Tibial nerve (tissue), 4 donors: Measurements from ENCODE around the gene KIAA0040.

Experiments
- CTCF ChIP-seq, 5 experiments: fragments of 200-600 bp in 3 of 5; fragments of 450-650 bp in 2 of 5; sonication (generic) in 3 of 5; IDR thresholded peaks; one replicate each; pipeline ENCODE4 v1.5.1; 2016 to 2019; ENCODE audit warnings: antibody characterized with exemption in 5 of 5, mild to moderate bottlenecking in 3 of 5, moderate library complexity in 2 of 5
- EP300 ChIP-seq, 2 donors: sonication (generic); formaldehyde crosslinking; IDR thresholded peaks; one replicate each; pipeline ENCODE4 v1.6.1; 2017; ENCODE audit warnings: antibody characterized with exemption in 2 of 2, mild to moderate bottlenecking in 1 of 2
- POLR2A ChIP-seq, 2 donors: fragments of 450-650 bp; IDR thresholded peaks; one replicate each; pipeline ENCODE4 v1.6.1; 2017; ENCODE audit warnings: antibody characterized with exemption in 2 of 2, mild to moderate bottlenecking in 2 of 2, moderate library complexity in 2 of 2

GRCh38 chr1:175126347-175126746 lies 66.2 kb downstream of the KIAA0040 start:
- TF ChIP-seq EP300 (IDR thresholded peaks at IDR 0.05) (no peak), CTCF (IDR thresholded peaks at IDR 0.05) (no peak), POLR2A (IDR thresholded peaks at IDR 0.05) (no peak)
